Hematopoietic multipotent progenitor cell treated with erythropoietin and hydrocortisone succinate and interleukin-3 and kit ligand, for 15 days (in vitro differentiated cells): ENCODE results near the gene UPK2.
"Not testable (repeated sequence)": the region's sequence is repeated elsewhere in the genome, so short reads cannot be mapped to it uniquely, and the experiment has no call there.

Source experiments
- DNase-seq: peaks from one replicate; pipeline ENCODE4 v3.0.0-alpha.2; 2015; ENCODE audit warnings: low spot score

UPK2 gene

DNA sequence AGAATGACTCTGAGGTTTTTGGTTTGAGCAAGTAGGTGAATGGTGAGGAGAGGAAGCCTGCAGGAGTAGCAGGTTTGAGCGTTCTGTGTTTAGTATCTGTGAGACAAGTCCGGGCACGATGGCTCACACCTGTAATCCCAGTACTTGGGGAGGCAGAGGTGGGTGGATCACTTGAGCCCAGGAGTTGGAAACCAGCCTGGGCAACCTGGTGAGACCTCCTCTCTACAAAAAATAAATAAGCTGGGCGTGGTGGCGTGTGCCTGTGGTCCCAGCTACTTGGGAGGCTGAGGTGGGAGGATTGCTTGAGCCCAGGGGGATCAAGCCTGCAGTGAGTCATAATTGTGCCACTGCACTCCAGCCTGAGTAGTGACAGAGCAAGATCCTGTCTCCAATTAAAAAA lies 32.2 kb downstream of the UPK2 start:
- DNase-seq, result no peak

DNA sequence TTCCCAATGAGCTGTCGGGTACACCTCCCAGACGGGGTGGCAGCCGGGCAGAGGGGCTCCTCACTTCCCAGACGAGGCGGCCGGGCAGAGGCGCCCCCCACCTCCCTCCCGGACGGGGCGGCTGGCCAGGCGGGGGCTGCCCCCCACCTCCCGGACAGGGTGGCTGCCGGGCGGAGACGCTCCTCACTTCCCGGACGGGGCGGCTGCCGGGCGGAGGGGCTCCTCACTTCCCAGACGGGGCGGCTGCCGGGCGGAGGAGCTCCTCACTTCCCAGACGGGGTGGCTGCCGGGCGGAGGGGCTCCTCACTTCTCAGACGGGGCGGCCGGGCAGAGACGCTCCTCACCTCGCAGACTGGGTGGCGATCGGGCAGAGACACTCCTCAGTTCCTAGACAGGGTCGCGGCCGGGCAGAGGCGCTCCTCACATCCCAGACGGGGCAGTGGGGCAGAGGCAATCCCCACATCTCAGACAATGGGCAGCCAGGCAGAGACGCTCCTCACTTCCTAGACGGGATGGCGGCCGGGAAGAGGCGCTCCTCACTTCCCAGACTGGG lies 35.5 kb downstream of the UPK2 start:
- not testable (repeated sequence) for DNase-seq

DNA sequence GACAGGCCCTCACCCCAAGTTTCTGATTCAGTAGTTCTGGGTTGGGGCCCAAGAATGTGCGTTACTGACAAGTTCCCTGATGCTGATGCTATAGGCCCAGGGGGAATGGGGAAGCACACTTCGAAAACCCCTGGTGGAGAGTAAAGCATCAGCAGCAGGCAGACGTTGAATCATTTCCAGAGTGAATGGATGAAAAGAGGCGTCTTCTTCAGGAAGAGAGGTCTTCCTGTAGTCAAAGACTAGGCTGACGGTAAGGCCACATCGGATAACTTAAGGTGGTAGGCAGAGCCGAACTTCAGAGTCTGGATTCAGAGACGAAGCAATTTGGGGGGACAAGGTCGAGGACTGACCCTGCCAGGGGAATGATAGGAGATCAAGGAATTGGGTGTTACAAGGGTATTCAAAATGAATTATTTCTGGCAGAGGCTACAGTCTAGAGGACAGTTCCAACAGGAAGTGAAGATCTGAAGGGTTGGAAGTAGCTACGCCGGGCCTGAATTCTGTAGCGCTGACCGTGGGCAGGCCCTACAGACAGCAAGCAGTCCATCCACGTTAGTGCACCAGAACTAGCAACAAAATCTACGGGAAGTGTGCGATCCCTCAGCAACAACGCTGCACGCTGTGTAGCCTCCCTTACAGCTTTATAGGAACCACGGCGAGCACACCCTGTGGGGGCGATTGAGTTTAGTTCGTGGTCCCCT lies 41.0 kb downstream of the UPK2 start:
- DNase-seq, result no peak

DNA sequence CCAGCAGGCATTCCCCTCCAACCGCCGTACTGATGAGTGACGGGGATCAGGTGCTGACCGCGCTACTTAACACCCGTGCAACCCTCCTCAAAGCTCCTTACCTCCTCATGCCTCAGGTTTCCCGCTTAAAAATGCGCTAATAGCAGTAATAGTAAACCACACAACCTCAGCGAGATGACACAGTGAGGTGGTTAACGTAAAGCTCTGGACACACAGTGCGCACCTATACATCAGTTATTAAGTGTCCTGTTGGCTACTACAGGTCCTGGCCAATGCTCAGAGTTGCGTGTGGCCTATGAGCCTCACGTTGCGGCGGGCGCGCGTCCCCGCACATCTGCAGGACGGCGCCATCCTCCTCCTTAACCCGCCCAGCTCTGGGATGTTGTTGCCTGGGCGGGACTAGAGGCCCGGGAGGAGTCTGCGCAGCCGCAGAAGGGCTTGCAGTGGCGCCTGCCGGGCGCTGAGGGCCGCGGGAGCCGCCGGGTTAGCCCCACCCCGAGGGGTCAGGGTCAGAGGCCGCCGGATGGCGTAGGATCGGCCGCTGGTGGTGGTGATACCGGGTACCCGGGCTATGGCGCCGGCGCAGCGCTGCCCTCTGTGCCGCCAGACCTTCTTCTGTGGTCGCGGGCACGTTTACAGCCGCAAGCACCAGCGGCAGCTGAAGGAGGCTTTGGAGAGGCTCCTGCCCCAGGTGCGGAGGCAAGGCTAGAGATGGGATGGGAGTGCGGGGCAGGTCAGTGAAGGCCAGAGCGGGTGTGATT lies 41.7 kb downstream of the UPK2 start, which contains the start of gene CENATAC:
TSS of gene CENATAC (plus strand) at position 512 of the 761 bp plus-strand sequence. CDS start at position 572, 60 bp downstream.
- peak; percentile 96 for DNase-seq

DNA sequence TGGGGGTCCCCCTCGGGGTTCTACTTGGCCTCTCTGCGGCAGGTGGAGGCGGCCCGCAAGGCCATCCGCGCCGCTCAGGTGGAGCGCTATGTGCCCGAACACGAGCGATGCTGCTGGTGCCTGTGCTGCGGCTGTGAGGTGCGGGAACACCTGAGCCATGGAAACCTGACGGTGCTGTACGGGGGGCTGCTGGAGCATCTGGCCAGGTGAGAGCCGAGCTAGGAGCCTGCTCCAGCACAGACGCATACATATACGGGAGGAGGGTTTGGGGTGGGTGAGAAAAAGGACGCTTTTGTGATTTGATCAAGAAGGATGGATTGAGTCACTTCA lies 42.3 kb downstream of the UPK2 start:
- DNase-seq, result no peak

DNA sequence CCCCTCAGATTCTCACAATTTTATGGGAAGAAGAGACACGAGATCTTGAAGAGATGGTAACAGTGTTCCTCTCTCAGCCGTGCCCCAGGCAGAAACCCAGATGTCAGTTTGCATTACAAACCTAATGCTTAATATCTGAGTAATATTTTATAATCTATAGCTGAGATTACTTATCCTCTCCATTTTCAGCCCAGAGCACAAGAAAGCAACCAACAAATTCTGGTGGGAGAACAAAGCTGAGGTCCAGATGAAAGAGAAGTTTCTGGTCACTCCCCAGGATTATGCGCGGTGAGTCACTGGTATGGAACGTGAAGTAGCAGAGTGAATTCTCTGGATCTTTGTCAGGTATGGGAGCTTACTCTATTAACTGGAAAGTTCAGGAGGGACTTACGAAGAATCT lies 42.7 kb downstream of the UPK2 start:
- no peak for DNase-seq

DNA sequence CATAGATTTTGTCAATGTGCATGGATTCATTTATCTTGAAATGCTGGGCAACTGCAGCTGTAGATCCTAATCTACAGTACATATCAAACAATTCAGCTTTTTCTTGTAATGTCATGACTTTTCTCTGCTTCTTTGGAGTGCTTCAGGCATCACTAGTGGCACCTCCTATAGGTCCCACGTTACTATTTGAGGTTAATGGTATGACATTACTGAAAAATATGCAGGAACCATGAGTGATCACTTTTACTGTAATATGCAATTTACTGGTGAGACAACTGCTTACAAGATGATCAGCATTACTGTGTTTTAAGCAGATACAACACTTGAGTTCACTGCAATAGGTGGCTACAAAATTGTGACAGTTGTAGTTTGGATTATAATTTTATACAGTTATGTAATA lies 44.8 kb downstream of the UPK2 start:
- no peak for DNase-seq

DNA sequence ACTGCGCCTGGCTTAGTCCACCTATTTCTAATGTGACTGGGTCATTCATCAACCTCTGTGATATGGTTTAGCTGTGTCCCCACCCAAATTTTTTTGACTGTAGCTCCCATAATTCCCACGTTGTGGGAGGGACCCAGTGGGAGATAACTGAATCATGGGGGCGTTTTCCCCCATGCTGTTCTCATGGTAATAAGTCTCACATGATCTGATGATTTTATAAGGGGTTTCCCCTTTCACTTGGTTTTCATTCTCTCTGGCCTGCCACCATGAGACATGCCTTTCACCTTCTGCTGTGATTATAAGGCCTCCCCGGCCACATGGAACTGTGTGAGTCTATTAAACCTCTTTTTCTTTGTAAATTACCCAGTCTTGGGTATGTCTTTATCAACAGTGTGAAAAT lies 50.6 kb downstream of the UPK2 start:
- no peak for DNase-seq
